Measurements from ENCODE around the gene FAM219A. TPM values are rescaled to one million over a fixed set of nuclear protein-coding genes. Genes with fewer than 3 reads are reported as not detected.
A peak's percentile ranks its signal among the peaks of the same experiment; 100 is the strongest.

The FAM219A gene
- total RNA-seq, 1 donor from 2014 or later: 25.9 TPM

DNA sequence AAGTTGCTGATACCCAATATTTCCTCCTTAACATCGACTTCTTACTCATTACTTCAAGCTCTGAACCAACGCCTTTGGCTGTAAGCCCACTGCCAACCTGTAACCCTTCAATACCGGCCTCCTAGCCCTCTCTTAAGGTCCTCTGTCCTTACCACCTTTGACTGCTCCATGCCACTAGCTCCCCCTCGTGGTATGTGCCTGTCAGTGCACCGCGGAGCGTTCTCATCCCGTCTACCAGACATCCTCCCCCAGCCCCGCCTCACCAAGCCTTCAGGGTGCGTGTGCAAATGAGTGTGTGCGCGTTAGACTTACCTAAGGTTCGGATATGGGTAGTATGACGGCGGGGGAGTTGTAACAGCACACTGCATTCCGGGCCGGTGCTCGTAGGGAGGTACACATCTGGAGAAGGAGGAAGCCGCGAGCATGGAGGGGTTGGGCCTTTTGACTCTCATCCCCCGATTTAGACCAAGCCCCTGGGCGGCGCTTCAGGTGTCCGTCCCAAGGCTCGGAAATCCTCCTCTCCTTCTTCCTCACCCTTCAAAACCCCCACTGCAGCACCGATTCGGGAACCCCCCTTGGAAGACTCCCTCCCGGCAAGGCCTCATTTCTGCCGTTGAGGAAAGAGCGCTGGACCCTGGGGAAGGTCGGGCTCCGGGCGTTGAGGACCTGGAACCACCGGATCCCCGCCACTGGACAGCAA is 78.9 kb downstream of the FAM219A start:
- Mint-ChIP-seq H3K4me3 (ENCODE audit: unreplicated experiment) (peak overlapping the region; percentile 63), H3K9me3 (ENCODE audit: unreplicated experiment) (no peaks in the 10 kb centered on the region), H3K36me3 (ENCODE audit: unreplicated experiment) (no peaks in the 10 kb centered on the region), H3K27ac (ENCODE audit: unreplicated experiment) (no peak overlapping the region), H3K27me3 (ENCODE audit: unreplicated experiment) (peaks cover 18% of the 10 kb centered on the region), H3K4me1 (ENCODE audit: unreplicated experiment) (peaks cover 16% of the 10 kb centered on the region)
- DNase-seq (ENCODE audit: extremely low spot score, unreplicated experiment): peak; percentile 91
- TF ChIP-seq, protein P1, sequence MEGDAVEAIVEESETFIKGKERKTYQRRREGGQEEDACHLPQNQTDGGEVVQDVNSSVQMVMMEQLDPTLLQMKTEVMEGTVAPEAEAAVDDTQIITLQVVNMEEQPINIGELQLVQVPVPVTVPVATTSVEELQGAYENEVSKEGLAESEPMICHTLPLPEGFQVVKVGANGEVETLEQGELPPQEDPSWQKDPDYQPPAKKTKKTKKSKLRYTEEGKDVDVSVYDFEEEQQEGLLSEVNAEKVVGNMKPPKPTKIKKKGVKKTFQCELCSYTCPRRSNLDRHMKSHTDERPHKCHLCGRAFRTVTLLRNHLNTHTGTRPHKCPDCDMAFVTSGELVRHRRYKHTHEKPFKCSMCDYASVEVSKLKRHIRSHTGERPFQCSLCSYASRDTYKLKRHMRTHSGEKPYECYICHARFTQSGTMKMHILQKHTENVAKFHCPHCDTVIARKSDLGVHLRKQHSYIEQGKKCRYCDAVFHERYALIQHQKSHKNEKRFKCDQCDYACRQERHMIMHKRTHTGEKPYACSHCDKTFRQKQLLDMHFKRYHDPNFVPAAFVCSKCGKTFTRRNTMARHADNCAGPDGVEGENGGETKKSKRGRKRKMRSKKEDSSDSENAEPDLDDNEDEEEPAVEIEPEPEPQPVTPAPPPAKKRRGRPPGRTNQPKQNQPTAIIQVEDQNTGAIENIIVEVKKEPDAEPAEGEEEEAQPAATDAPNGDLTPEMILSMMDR (IDR thresholded peaks at IDR 0.05): peak; percentile 90

DNA sequence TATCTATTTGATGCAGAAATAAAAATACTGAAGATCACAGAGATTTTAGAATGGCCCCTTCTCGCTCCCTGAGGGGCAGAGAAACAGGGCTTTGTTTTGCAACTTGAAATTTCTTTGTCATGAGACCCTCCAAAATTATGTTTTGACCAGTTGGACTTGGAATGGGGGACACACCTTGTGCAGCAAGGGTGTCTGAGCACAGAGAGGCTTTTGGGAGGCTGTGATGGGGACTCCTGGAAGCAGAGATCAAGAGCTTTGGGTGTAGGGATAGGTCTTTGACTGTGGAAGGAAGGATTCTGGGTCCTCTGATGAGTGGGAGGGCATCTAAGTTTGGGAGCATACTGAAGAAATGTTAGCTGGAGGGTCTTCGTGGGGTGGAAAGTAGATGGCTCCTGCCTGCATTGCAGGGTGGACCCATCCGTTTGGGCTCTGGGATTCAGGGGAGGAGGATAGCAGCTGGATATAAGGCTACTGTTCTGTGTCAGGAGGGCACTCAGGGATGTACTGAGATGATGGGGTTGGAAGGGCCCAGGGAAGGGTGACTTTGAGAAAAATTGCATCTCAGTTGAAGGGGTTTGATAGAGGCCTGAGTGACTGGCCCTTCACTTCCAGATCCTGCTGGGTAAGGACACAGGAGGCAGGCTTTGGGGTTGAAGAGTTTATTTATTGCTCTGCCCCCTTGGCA is 79.9 kb downstream of the FAM219A start:
- H3K9me3 Mint-ChIP-seq (ENCODE audit: unreplicated experiment): no peaks in the 10 kb centered on the region
- no peak for DNase-seq (ENCODE audit: extremely low spot score, unreplicated experiment)
- H3K36me3 Mint-ChIP-seq (ENCODE audit: unreplicated experiment): no peaks in the 10 kb centered on the region
- H3K27me3 Mint-ChIP-seq (ENCODE audit: unreplicated experiment): peaks cover 8% of the 10 kb centered on the region
- H3K27ac Mint-ChIP-seq (ENCODE audit: unreplicated experiment): no peak overlapping the region
- no peak overlapping the region for H3K4me3 Mint-ChIP-seq (ENCODE audit: unreplicated experiment)
- TF ChIP-seq, protein P1 (IDR thresholded peaks at IDR 0.05): no peak
- peaks cover 16% of the 10 kb centered on the region for H3K4me1 Mint-ChIP-seq (ENCODE audit: unreplicated experiment)

DNA sequence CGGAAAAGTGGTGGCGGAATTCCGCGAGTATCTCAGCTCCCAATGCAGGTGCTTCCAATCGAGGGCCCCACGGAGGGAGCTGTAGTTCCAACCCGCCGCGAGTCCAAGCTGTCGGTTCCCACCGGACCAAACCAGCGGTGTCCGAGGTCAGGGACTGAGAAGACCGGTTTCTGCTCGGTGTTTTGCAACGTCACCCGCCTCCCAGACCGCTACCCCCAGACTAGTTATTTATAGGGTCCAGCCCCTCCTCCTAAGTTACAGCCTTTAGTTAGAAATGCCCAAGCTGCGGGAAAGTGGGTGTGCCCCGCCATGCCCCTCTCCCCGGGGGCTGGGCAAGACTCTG is 81.0 kb downstream of the FAM219A start:
- peak overlapping the region; percentile 83 for H3K4me3 Mint-ChIP-seq (ENCODE audit: unreplicated experiment)
- no peak overlapping the region for H3K27ac Mint-ChIP-seq (ENCODE audit: unreplicated experiment)
- peaks cover 16% of the 10 kb centered on the region for H3K4me1 Mint-ChIP-seq (ENCODE audit: unreplicated experiment)
- peak; percentile 78 for DNase-seq (ENCODE audit: extremely low spot score, unreplicated experiment)
- peaks cover 3% of the 10 kb centered on the region for H3K27me3 Mint-ChIP-seq (ENCODE audit: unreplicated experiment)
- no peaks in the 10 kb centered on the region for H3K9me3 Mint-ChIP-seq (ENCODE audit: unreplicated experiment)
- TF ChIP-seq, protein P1 (IDR thresholded peaks at IDR 0.05): no peak
- no peaks in the 10 kb centered on the region for H3K36me3 Mint-ChIP-seq (ENCODE audit: unreplicated experiment)

DNA sequence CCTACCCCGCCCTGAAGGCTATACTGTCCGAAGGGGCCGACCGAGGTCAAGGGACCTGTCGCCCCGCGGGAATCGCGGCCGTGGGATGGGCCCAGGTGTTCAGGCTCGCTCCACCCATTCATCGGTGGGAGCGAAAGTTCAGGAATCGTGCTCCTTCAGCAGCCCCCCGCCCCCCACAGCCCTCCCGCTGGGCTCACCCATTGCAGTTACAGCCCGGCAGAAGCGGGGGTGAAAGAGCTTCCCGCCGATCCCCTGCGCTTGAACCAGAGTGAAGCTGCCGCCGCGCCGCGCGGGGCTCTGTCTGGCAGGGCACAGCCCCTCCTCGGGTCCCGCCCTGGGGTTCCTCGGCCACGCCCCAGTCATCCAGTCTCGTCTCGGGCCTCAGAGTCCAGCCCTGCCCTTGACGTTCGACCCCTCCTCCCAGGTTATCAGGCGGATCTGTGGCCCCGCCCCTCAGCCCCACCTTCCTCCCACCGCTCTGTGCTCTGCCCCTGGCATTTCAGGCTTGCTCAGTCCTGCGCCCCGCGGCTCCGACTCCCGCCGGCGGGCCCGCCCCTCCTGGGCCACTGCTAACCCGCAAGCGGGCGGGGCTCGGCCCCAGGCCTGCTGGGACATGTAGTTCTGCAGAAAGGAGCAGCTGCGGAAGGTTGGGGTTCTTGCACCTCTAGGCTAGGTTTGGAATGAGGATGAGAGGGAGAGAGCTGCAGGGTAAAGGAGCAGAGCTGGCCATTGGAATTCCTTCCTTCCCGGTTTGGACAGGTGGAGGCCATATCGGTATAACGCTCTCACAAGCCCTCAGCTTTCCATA is 81.6 kb downstream of the FAM219A start, which contains the start of gene MYORG:
Gene MYORG, minus strand, starts transcription at position 303 of the 808 bp plus-strand sequence. CDS start 3,955 bp downstream, outside the sequence.
- Mint-ChIP-seq H3K36me3 (ENCODE audit: unreplicated experiment) (no peaks in the 10 kb centered on the region), H3K9me3 (ENCODE audit: unreplicated experiment) (no peaks in the 10 kb centered on the region), H3K27me3 (ENCODE audit: unreplicated experiment) (peaks cover 3% of the 10 kb centered on the region), H3K4me1 (ENCODE audit: unreplicated experiment) (peaks cover 16% of the 10 kb centered on the region), H3K27ac (ENCODE audit: unreplicated experiment) (no peak within 1 kb of the TSS), H3K4me3 (ENCODE audit: unreplicated experiment) (peak within 1 kb of the TSS; percentile 83)
- TF ChIP-seq, protein P1 (IDR thresholded peaks at IDR 0.05): peak; percentile 4
- DNase-seq (ENCODE audit: extremely low spot score, unreplicated experiment): peak; percentile 89

Measured in osteocyte (in vitro differentiated cells).